Activated CD4-positive, alpha-beta T cell treated with anti-CD3 and anti-CD28 coated beads, Interleukin-2, amount 10 ng/mL, durations not matched to agents 7 days and 5 days (primary cell): ENCODE results near the gene ARF1. TPM values are rescaled to one million over a fixed set of nuclear protein-coding genes. Genes with fewer than 3 reads are reported as not detected.
"Not testable (repeated sequence)": the region's sequence is repeated elsewhere in the genome, so short reads cannot be mapped to it uniquely, and the experiment has no call there.

ENCODE experiments used
- CTCF ChIA-PET: fragments of 350-600 bp; sonication (Branson Sonifier 250); formaldehyde crosslinking; loops from one replicate; lab custom pipeline; 2021; ENCODE audit warnings: antibody characterized with exemption; lab: Charles Lee
- POLR2A ChIA-PET: fragments of 350-600 bp; sonication (Branson Sonifier 250); formaldehyde crosslinking; loops from one replicate; lab custom pipeline; 2021; ENCODE audit warnings: antibody characterized with exemption; lab: Charles Lee
- DNase-seq: peaks from one replicate; pipeline ENCODE4 v3.0.0-alpha.2; 2020
- H3K27ac Mint-ChIP-seq: one replicate; pipeline ENCODE4 v1.8.0; 2021; ENCODE audit warnings: mild to moderate bottlenecking, moderate library complexity, mixed read lengths
- H3K27me3 Mint-ChIP-seq: one replicate; pipeline ENCODE4 v1.8.0; 2021; ENCODE audit warnings: mixed read lengths
- H3K36me3 Mint-ChIP-seq: one replicate; pipeline ENCODE4 v1.8.0; 2021; ENCODE audit warnings: low read depth, mixed read lengths
- H3K4me1 Mint-ChIP-seq: one replicate; pipeline ENCODE4 v1.8.0; 2021; ENCODE audit warnings: mixed read lengths
- H3K4me3 Mint-ChIP-seq: one replicate; pipeline ENCODE4 v1.8.0; 2021; ENCODE audit warnings: mild to moderate bottlenecking, moderate library complexity, mixed read lengths
- H3K9me3 Mint-ChIP-seq: one replicate; pipeline ENCODE4 v1.8.0; 2021; ENCODE audit warnings: mixed read lengths
- total RNA-seq, 2 experiments: library from RNA; stranded (reverse); gene quantifications; one replicate each; pipeline ENCODE4 v1.2.3, GENCODE V29; 2021

Gene ARF1
- total RNA-seq, 2 experiments from 2014 or later, result 267 to 285 TPM

DNA sequence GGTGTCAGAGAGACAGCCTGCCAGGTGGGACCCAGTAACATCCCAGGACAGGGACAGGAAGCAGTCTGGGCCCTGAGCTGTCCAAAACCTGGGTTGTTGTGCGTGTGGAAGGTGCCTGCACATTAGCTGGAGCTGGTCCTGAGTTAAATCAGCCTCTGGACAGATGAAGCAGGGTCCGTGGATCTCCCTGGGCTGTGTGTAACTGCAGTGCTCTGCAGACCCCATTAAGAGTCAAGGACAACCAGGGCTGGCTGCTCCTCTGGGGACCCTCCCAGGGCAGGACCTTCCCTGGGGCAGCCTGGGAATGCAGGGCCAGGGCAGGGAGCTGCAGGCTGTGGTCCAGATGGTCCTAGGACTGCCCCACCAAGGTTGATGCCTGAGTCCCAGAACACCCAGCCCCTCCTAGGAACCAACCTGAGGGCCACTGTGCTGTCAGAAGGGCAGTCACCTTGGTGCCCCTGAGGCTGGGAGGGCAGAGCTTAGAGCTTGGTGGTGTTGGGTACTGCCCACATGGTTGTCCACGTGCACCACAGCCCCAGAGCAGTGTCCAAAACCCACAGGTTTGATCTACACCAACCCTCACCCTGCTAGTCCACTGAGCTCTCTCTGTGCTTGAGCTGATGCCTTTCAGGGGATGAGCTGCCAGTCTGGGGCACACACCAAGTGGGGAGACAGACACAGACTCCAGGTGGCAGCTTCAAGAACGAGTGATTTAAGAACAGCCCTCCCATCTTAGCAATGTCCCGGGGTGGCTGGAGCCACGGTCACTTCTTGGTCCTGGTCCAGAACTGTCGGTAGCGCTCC, 23.7 kb downstream of the ARF1 start:
- Mint-ChIP-seq H3K27ac (peak overlapping the region; percentile 81), H3K36me3 (peaks cover 9% of the 10 kb centered on the region), H3K9me3 (no peaks in the 10 kb centered on the region), H3K4me1 (peaks cover 47% of the 10 kb centered on the region), H3K27me3 (no peaks in the 10 kb centered on the region), H3K4me3 (no peak overlapping the region)
- ChIA-PET POLR2A (no interaction called here), CTCF (interaction anchor here (0.7 to 1.5 kb wide), 3 partner anchors 32 to 60 kb away, joined by 5 read pairs; partner anchors contain the start of gene IBA57)
- no peak for DNase-seq

GRCh38 chr1:228106800-228107054, 24.2 kb downstream of the ARF1 start:
- Mint-ChIP-seq H3K36me3 (peaks cover 9% of the 10 kb centered on the region), H3K27ac (peak overlapping the region; percentile 81), H3K4me3 (peak overlapping the region; percentile 27), H3K4me1 (peaks cover 41% of the 10 kb centered on the region), H3K27me3 (no peaks in the 10 kb centered on the region), H3K9me3 (no peaks in the 10 kb centered on the region)
- POLR2A ChIA-PET, result no interaction called here
- DNase-seq, result no peak
- CTCF ChIA-PET, result interaction anchor here (0.7 to 1.5 kb wide), 3 partner anchors 31 to 60 kb away, joined by 5 read pairs; partner anchors contain the start of gene IBA57

- H3K9me3 Mint-ChIP-seq, result no peaks in the 10 kb centered on the region
- H3K27me3 Mint-ChIP-seq, result no peaks in the 10 kb centered on the region
- peaks cover 9% of the 10 kb centered on the region for H3K36me3 Mint-ChIP-seq
- peak overlapping the region; percentile 96 for H3K27ac Mint-ChIP-seq
- POLR2A ChIA-PET, result no interaction called here
- no peak for DNase-seq
- H3K4me3 Mint-ChIP-seq, result peak overlapping the region; percentile 92
- H3K4me1 Mint-ChIP-seq, result peaks cover 43% of the 10 kb centered on the region
- CTCF ChIA-PET, result interaction anchor here (0.5 to 1.0 kb wide), 3 partner anchors 9 to 59 kb away, joined by 3 read pairs; no protein-coding TSS in a partner anchor
These were observed 25.1 kb downstream of the ARF1 start for GRCh38 chr1:228107636-228108035.

- Mint-ChIP-seq H3K4me3 (peak overlapping the region; percentile 92), H3K27me3 (no peaks in the 10 kb centered on the region), H3K27ac (peak overlapping the region; percentile 96), H3K9me3 (no peaks in the 10 kb centered on the region), H3K36me3 (peaks cover 9% of the 10 kb centered on the region), H3K4me1 (peaks cover 43% of the 10 kb centered on the region)
- ChIA-PET POLR2A (no interaction called here), CTCF (interaction anchor here (0.5 to 1.0 kb wide), 2 partner anchors 30 to 58 kb away, joined by 3 read pairs; no protein-coding TSS in a partner anchor)
- no peak for DNase-seq
These were observed 25.7 kb downstream of the ARF1 start for GRCh38 chr1:228108055-228108690.

DNA sequence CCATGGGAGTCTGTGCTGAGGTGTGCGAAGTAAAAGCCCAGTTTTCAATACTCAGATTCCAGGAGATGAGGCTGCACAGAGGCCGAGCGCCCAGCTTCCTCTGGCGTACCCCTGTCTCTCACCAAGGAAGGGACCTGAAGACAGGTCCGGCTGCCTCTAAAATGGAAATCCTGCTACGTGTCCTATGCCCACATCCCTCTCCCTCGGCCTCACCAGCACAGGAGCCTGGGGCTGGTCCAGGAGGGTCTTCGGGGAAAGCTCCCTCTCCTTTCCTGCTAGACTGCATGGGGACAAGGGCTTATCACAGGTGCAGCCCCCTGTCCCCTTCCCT, 26.2 kb downstream of the ARF1 start:
- Mint-ChIP-seq H3K4me3 (peak overlapping the region; percentile 92), H3K27ac (peak overlapping the region; percentile 96), H3K36me3 (peaks cover 6% of the 10 kb centered on the region), H3K4me1 (peaks cover 38% of the 10 kb centered on the region), H3K27me3 (no peaks in the 10 kb centered on the region), H3K9me3 (no peaks in the 10 kb centered on the region)
- POLR2A ChIA-PET, result no interaction called here
- CTCF ChIA-PET, result interaction anchor here (1.3 kb wide), 1 partner anchor 57 kb away, joined by 3 read pairs; the partner anchor contains the start of gene IBA57
- no peak for DNase-seq

GRCh38 chr1:228109073-228109961, 26.8 kb downstream of the ARF1 start, which contains the start of gene MRPL55:
Gene MRPL55 (minus strand): TSS chr1:228109299. CDS start chr1:228108260, 1,039 bp downstream.
- POLR2A ChIA-PET, result no interaction called here
- CTCF ChIA-PET, result interaction anchor here (0.6 to 1.5 kb wide), 6 partner anchors 9 to 410 kb away, joined by 3 to 7 read pairs (median 3); partner anchors contain the start of gene IBA57
- Mint-ChIP-seq H3K27ac (peak within 1 kb of the TSS; percentile 96), H3K4me3 (peak within 1 kb of the TSS; percentile 92), H3K27me3 (no peaks in the 10 kb centered on the region), H3K36me3 (peaks cover 6% of the 10 kb centered on the region), H3K9me3 (no peaks in the 10 kb centered on the region), H3K4me1 (peaks cover 31% of the 10 kb centered on the region)
- peak; percentile 97 for DNase-seq

DNA sequence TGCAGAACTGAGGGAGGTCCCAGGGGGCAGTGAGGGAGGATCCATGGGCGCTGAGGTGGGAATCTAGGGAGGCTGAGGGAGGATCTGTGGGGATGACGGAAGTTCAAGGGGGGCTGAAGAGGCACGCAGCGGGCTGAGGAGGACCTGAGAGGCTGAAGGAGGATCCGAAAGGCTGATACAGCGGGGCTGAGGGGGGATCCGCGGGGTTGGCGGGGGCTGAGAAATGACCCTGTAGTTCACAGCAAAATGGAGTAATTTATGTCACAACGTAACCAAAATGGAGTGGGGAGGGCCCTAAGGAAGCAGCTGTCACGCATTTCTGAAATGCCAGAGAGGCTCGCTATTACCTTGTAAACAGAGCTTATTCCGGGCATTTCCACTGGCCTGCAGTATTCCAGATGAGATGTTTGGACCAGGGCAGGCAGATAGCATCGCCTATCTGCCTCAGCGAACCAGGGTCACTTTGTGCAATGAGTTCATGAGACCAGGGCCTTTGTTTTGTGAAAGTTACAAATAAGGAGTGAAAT, 27.5 kb downstream of the ARF1 start:
- ChIA-PET CTCF (interaction anchor here (1.1 to 1.5 kb wide), 6 partner anchors 9 to 56 kb away, joined by 3 to 7 read pairs (median 3); partner anchors contain the start of genes ARF1 and IBA57), POLR2A (no interaction called here)
- no peak for DNase-seq

DNA sequence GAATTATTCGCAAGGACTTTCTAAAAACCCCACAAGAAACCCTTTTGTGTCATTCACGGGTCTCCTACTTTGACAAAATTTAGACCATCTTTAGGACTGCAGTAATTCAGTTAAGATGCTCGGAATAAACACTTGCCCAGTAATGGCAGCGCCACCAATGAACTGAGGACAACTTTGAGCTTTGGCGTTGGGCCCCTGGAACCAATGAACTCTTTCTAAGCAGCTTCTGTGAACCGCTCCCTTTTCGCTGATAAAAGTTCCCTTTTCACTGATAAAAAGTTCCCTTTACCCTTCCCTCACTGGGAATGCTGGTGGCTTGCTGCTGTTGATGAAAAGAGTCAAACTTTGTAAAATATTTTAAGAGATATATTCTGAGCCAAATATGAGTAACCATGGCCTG, 28.0 kb downstream of the ARF1 start:
- Mint-ChIP-seq H3K27ac (no peak overlapping the region), H3K27me3 (no peaks in the 10 kb centered on the region), H3K4me3 (no peak overlapping the region), H3K9me3 (no peaks in the 10 kb centered on the region), H3K36me3 (peaks cover 3% of the 10 kb centered on the region), H3K4me1 (peaks cover 24% of the 10 kb centered on the region)
- no peak for DNase-seq
- CTCF ChIA-PET, result interaction anchor here (1.1 to 1.5 kb wide), 6 partner anchors 8 to 56 kb away, joined by 3 to 7 read pairs (median 3); partner anchors contain the start of gene ARF1
- POLR2A ChIA-PET, result no interaction called here

More for the DNA sequence above, 27.5 kb downstream of the ARF1 start:
- peak overlapping the region; percentile 96 for H3K27ac Mint-ChIP-seq
- no peaks in the 10 kb centered on the region for H3K27me3 Mint-ChIP-seq
- H3K36me3 Mint-ChIP-seq, result peaks cover 3% of the 10 kb centered on the region
- peak overlapping the region; percentile 92 for H3K4me3 Mint-ChIP-seq
- peaks cover 24% of the 10 kb centered on the region for H3K4me1 Mint-ChIP-seq
- no peaks in the 10 kb centered on the region for H3K9me3 Mint-ChIP-seq

GRCh38 chr1:228111315-228111714, 28.8 kb downstream of the ARF1 start:
- CTCF ChIA-PET, result interaction anchor here (1.3 to 1.5 kb wide), 2 partner anchors 29 to 55 kb away, joined by 3 read pairs; partner anchors contain the start of gene ARF1
- H3K9me3 Mint-ChIP-seq, POLR2A ChIA-PET, H3K27ac Mint-ChIP-seq, H3K4me3 Mint-ChIP-seq, DNase-seq, H3K27me3 Mint-ChIP-seq, H3K36me3 Mint-ChIP-seq: not testable (repeated sequence)
- H3K4me1 Mint-ChIP-seq, result peaks cover 24% of the 10 kb centered on the region

GRCh38 chr1:228112167-228112566, 29.7 kb downstream of the ARF1 start:
- DNase-seq, result no peak
- Mint-ChIP-seq H3K27me3 (no peaks in the 10 kb centered on the region), H3K9me3 (no peaks in the 10 kb centered on the region), H3K4me1 (peaks cover 23% of the 10 kb centered on the region), H3K27ac (no peak overlapping the region), H3K4me3 (no peak overlapping the region), H3K36me3 (no peaks in the 10 kb centered on the region)
- ChIA-PET CTCF (interaction anchor here (1.2 to 1.5 kb wide), 2 partner anchors 19 to 55 kb away, joined by 3 to 5 read pairs; no protein-coding TSS in a partner anchor), POLR2A (no interaction called here)

DNA sequence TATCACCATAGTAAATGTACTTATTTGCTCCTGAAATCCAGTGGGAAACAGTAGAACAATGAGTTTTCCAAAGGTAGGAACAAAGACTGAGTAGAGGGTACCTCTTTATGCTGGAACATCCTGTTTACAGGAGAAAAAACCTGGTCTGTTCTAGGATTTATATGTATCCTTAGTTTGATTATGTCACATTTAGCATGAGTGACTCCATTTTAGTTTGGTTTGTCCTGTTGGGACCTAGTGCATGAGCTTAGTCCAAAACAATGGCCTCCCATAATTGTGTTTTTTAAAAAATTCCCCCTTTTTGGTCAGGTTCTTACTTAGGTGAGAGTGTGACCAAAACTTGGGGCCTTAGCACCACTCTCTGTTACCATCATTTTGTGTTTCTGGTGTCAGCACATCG, 30.1 kb downstream of the ARF1 start:
- peaks cover 3% of the 10 kb centered on the region for H3K9me3 Mint-ChIP-seq
- ChIA-PET POLR2A (no interaction called here), CTCF (interaction anchor here (1.2 kb wide), 1 partner anchor 18 kb away, joined by 5 read pairs; no protein-coding TSS in a partner anchor)
- H3K4me1 Mint-ChIP-seq, result peaks cover 22% of the 10 kb centered on the region
- H3K36me3 Mint-ChIP-seq, result peaks cover 3% of the 10 kb centered on the region
- no peak for DNase-seq
- H3K4me3 Mint-ChIP-seq, result no peak overlapping the region
- no peak overlapping the region for H3K27ac Mint-ChIP-seq
- no peaks in the 10 kb centered on the region for H3K27me3 Mint-ChIP-seq

- no peak for DNase-seq
- Mint-ChIP-seq H3K36me3 (peaks cover 7% of the 10 kb centered on the region), H3K4me3 (no peak overlapping the region), H3K27me3 (no peaks in the 10 kb centered on the region), H3K9me3 (peaks cover 11% of the 10 kb centered on the region), H3K4me1 (peaks cover 7% of the 10 kb centered on the region), H3K27ac (no peak overlapping the region)
- ChIA-PET POLR2A (no interaction called here), CTCF (interaction anchor here (1.7 kb wide), 1 partner anchor 16 kb away, joined by 4 read pairs; no protein-coding TSS in a partner anchor)
These were observed 32.3 kb downstream of the ARF1 start for GRCh38 chr1:228114827-228115226.
